T-cell (primary cell): Measurements from ENCODE around the gene LRRC25. TPM values are rescaled to one million over a fixed set of nuclear protein-coding genes. Genes with fewer than 3 reads are reported as not detected.

Experiments
- ATAC-seq, 4 experiments: fragments of 200-7000 bp in 3 of 4; fragments of 150-1000 bp in 1 of 4; cut with Tn5 transposase; replicated peaks in 1 of 4; 1 replicate in 3 of 4; 2 replicates in 1 of 4; pipeline ENCODE4 v1.10.0; 2021; ENCODE audit warnings: moderate library complexity in 3 of 4, mild to moderate bottlenecking in 2 of 4, moderate number of reproducible peaks in 1 of 4
- CTCF ChIA-PET, 2 donors: fragments of 300-600 bp; sonication (Branson Sonifier 250); formaldehyde crosslinking; loops; one replicate each; lab custom pipeline; 2022; ENCODE audit warnings: antibody characterized with exemption in 2 of 2; lab: Charles Lee
- POLR2A ChIA-PET, 2 donors: fragments of 300-600 bp; sonication (Branson Sonifier 250); formaldehyde crosslinking; loops; one replicate each; lab custom pipeline; 2022; ENCODE audit warnings: antibody characterized with exemption in 2 of 2; lab: Charles Lee
- DNase-seq, 35 experiments: peaks; one replicate each; pipeline versions ENCODE4 v3.0.0 to v3.0.0-alpha.2; 2013 to 2023
- H3K27ac ChIP-seq: one replicate; pipeline ENCODE4 v1.5.1; 2013; ENCODE audit warnings: low read length
- H3K27me3 ChIP-seq, 2 experiments: replicated peaks in 1 of 2; 1 replicate in 1 of 2; 2 replicates in 1 of 2; pipeline versions ENCODE4 v1.6.1 to v1.7.0; 2013; ENCODE audit warnings: low read length in 1 of 2, mixed read lengths in 1 of 2; ENCODE audit not compliant: control insufficient read depth in 2 of 2, insufficient read depth in 2 of 2; ENCODE audit errors: extremely low read depth in 1 of 2
- H3K36me3 ChIP-seq, 2 donors: 1 replicate in 1 of 2; 2 replicates in 1 of 2; pipeline versions ENCODE4 v1.6.1 to v1.7.0; 2013; ENCODE audit warnings: low read length in 1 of 2; ENCODE audit not compliant: control insufficient read depth in 2 of 2, insufficient read depth in 1 of 2; ENCODE audit errors: extremely low read depth in 1 of 2
- H3K4me1 ChIP-seq, 2 experiments: 1 replicate in 1 of 2; 2 replicates in 1 of 2; pipeline versions ENCODE4 v1.6.1 to v1.7.0; 2013; ENCODE audit warnings: low read length in 2 of 2, mixed read lengths in 1 of 2; ENCODE audit not compliant: insufficient read depth in 2 of 2, control insufficient read depth in 1 of 2; ENCODE audit errors: extremely low read depth in 1 of 2
- H3K4me3 ChIP-seq, 2 donors: 1 replicate in 1 of 2; 2 replicates in 1 of 2; pipeline versions ENCODE4 v1.5.1 to v1.7.0; 2013; ENCODE audit warnings: mild to moderate bottlenecking in 2 of 2, low read length in 1 of 2, moderate library complexity in 1 of 2; ENCODE audit not compliant: control insufficient read depth in 1 of 2; ENCODE audit errors: extremely low read depth in 1 of 2
- H3K9me3 ChIP-seq: 2 replicates; pipeline ENCODE4 v1.7.0; 2013
- H3K27ac Mint-ChIP-seq, 2 donors: one replicate each; pipeline ENCODE4 v1.8.0; 2020 to 2021; ENCODE audit warnings: mild to moderate bottlenecking in 2 of 2, mixed read lengths in 2 of 2
- H3K27me3 Mint-ChIP-seq, 2 donors: one replicate each; pipeline ENCODE4 v1.8.0; 2021 to 2022; ENCODE audit warnings: mixed read lengths in 2 of 2
- H3K36me3 Mint-ChIP-seq: one replicate; pipeline ENCODE4 v1.8.0; 2021; ENCODE audit warnings: mixed read lengths
- H3K4me1 Mint-ChIP-seq, 3 donors: one replicate each; pipeline ENCODE4 v1.8.0; 2020 to 2022; ENCODE audit warnings: mixed read lengths in 3 of 3, mild to moderate bottlenecking in 1 of 3
- H3K4me3 Mint-ChIP-seq, 3 donors: one replicate each; pipeline ENCODE4 v1.8.0; 2020 to 2022; ENCODE audit warnings: mild to moderate bottlenecking in 3 of 3, mixed read lengths in 3 of 3, moderate library complexity in 3 of 3
- H3K9me3 Mint-ChIP-seq, 3 donors: one replicate each; pipeline ENCODE4 v1.8.0; 2020 to 2022; ENCODE audit warnings: mixed read lengths in 3 of 3
- WGBS: methylation state at CpG from one replicate; pipeline ENCODE4 v1.1.5; 2013; ENCODE audit warnings: missing lambda C conversion rate; ENCODE audit not compliant: insufficient coverage; 5-methylcytosine and 5-hydroxymethylcytosine counted together
- total RNA-seq, 35 experiments: library from RNA in 6 of 35; stranded (reverse) in 6 of 35; fragments of 120-200 nt in 1 of 35; gene quantifications; one replicate each; pipeline versions ENCODE4 v1.2.1 to v1.2.4 and lab custom pipeline; 2013 to 2026

LRRC25 gene
- total RNA-seq, 5 donors from 2014 or later (not counting 1 experiment from before 2014, with no cell fraction given), result 0.16 to 0.33 (median 0.30) TPM; not detected in 2

DNA sequence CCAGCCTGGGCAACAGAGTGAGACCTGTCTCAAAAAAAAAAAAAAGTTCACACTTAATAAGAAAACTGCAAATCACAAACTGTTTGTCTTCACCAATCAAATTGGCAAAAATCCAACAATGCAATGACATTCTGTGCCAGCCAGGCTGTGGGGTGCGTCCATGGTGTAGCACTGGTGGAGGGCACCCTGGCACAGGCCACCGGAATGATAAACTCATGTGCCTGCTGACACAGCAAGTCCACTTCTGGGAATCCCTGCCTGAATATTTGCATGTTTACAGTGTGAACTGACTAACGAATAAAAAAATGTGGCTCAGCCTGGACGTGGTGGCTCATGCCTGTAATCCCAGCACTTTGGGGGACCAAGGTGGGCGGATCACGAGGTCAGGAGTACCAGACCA is 1.6 kb upstream of the LRRC25 start:
- CTCF ChIA-PET, result no interaction called here
- H3K27ac Mint-ChIP-seq, result no peak overlapping the region
- ATAC-seq, result no peak
- WGBS, result 78% methylated on average over 4 of the region's 6 CpGs
- H3K4me3 Mint-ChIP-seq, result no peak overlapping the region
- POLR2A ChIA-PET, result interaction anchor here in 1 of 2 donors (0.5 kb wide), 1 partner anchor 11 kb away, joined by 3 read pairs; no protein-coding TSS in a partner anchor
- peaks cover 3 to 12% (median 12%) of the 10 kb centered on the region in 3 donors for H3K4me1 Mint-ChIP-seq
- Histone ChIP-seq H3K27me3 (peaks cover 0 to 51% of the 10 kb centered on the region in 2 experiments), H3K27ac (no peak overlapping the region), H3K36me3 (no peaks in the 10 kb centered on the region), H3K4me3 (no peak overlapping the region), H3K9me3 (no peaks in the 10 kb centered on the region), H3K4me1 (peaks cover 2 to 12% of the 10 kb centered on the region in 2 experiments)
- no peaks in the 10 kb centered on the region for H3K9me3 Mint-ChIP-seq
- H3K36me3 Mint-ChIP-seq, result no peaks in the 10 kb centered on the region
- DNase-seq, result no peak
- peaks cover 6 to 20% of the 10 kb centered on the region in 2 donors for H3K27me3 Mint-ChIP-seq

GRCh38 chr19:18396471-18397241 is 766 bp downstream of the LRRC25 start:
- DNase-seq, result no peak
- H3K27ac Mint-ChIP-seq, result no peak overlapping the region
- peaks cover 9 to 26% of the 10 kb centered on the region in 2 donors for H3K27me3 Mint-ChIP-seq
- H3K9me3 Mint-ChIP-seq, result no peaks in the 10 kb centered on the region
- peak overlapping the region in 1 of 3 donors; percentile 43 for H3K4me3 Mint-ChIP-seq
- ATAC-seq, result no peak
- 89% methylated on average over 36 of the region's 37 CpGs for WGBS
- no peaks in the 10 kb centered on the region for H3K36me3 Mint-ChIP-seq
- ChIA-PET CTCF (no interaction called here), POLR2A (no interaction called here)
- Histone ChIP-seq H3K36me3 (no peaks in the 10 kb centered on the region), H3K27me3 (peaks cover 0 to 63% of the 10 kb centered on the region in 2 experiments), H3K4me1 (peaks cover 2 to 14% of the 10 kb centered on the region in 2 experiments), H3K27ac (no peak overlapping the region), H3K9me3 (no peaks in the 10 kb centered on the region), H3K4me3 (peak overlapping the region in 1 of 2 donors; percentile 62)
- peaks cover 3 to 10% (median 9%) of the 10 kb centered on the region in 3 donors for H3K4me1 Mint-ChIP-seq

GRCh38 chr19:18393836-18394235 is 3.6 kb downstream of the LRRC25 start:
- Histone ChIP-seq H3K36me3 (no peaks in the 10 kb centered on the region), H3K9me3 (no peaks in the 10 kb centered on the region), H3K4me3 (no peak overlapping the region), H3K27ac (no peak overlapping the region), H3K4me1 (peaks cover 2 to 15% of the 10 kb centered on the region in 2 experiments), H3K27me3 (peaks cover 0 to 71% of the 10 kb centered on the region in 2 experiments)
- no peak overlapping the region for H3K4me3 Mint-ChIP-seq
- POLR2A ChIA-PET, result no interaction called here
- DNase-seq (no peak), ATAC-seq (no peak)
- CTCF ChIA-PET, result no interaction called here
- WGBS, result 81% methylated on average over 7 of the region's 7 CpGs
- no peaks in the 10 kb centered on the region for H3K9me3 Mint-ChIP-seq
- H3K4me1 Mint-ChIP-seq, result peaks cover 3 to 12% (median 9%) of the 10 kb centered on the region in 3 donors
- H3K27me3 Mint-ChIP-seq, result peaks cover 16 to 33% of the 10 kb centered on the region in 2 donors
- no peaks in the 10 kb centered on the region for H3K36me3 Mint-ChIP-seq
- H3K27ac Mint-ChIP-seq, result no peak overlapping the region

DNA sequence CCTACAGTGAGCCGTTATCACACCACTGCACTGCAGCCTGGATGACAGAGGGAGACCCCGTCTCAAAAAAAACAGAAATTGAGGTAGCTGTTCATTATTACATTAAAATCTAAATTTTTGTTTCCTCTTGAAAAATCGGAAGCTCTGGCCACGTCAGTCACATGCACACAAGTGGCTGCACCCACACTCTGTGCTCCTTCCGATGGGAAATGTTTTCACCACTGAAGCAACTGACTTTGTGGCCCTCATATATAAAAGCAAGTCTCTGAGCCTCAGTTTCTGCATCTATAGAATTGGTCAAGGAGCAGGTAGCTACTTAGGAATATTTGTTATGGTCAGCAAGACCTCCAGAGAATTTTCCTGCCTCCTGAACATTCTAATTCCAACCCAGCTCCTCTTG is 4.5 kb downstream of the LRRC25 start:
- no peaks in the 10 kb centered on the region for H3K36me3 ChIP-seq
- H3K4me1 Mint-ChIP-seq, result peaks cover 7 to 17% (median 14%) of the 10 kb centered on the region in 3 donors
- WGBS, result no CpG with 5 or more reads among the region's 5 CpGs
- peaks cover 0 to 73% of the 10 kb centered on the region in 2 experiments for H3K27me3 ChIP-seq
- H3K9me3 ChIP-seq, result no peaks in the 10 kb centered on the region
- H3K27me3 Mint-ChIP-seq, result peaks cover 16 to 29% of the 10 kb centered on the region in 2 donors
- CTCF ChIA-PET, result no interaction called here
- H3K27ac ChIP-seq, result no peak overlapping the region
- POLR2A ChIA-PET, result interaction anchor here in 1 of 2 donors (0.6 kb wide), 1 partner anchor 573 kb away, joined by 4 read pairs; no protein-coding TSS in a partner anchor
- H3K27ac Mint-ChIP-seq, result no peak overlapping the region
- H3K36me3 Mint-ChIP-seq, result no peaks in the 10 kb centered on the region
- no peak for ATAC-seq
- H3K4me1 ChIP-seq, result peaks cover 5 to 23% of the 10 kb centered on the region in 2 experiments
- no peak for DNase-seq
- H3K4me3 Mint-ChIP-seq, result no peak overlapping the region
- no peak overlapping the region for H3K4me3 ChIP-seq
- H3K9me3 Mint-ChIP-seq, result no peaks in the 10 kb centered on the region

DNA sequence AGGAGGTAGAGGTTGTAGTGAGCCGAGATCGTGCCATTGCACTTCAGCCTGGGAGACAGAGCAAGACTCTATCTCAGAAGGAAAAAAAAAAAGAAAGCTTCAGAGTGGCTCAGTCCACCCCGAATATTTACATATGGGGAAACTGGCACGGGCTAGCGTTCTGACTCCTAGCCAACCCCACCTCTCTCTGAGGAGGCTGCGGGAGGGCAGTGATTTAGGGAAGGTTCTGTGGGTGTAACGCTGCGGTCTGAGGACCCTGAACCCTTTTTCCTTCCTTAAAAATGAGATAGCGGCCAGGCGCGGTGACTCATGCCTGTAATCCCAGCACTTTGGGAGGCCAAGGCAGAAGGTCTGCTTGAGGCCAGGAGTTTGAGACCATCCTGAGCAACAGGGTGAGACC is 5.0 kb downstream of the LRRC25 start:
- Mint-ChIP-seq H3K27me3 (peaks cover 13 to 28% of the 10 kb centered on the region in 2 donors), H3K4me1 (peaks cover 8 to 17% (median 13%) of the 10 kb centered on the region in 3 donors), H3K9me3 (no peaks in the 10 kb centered on the region), H3K4me3 (no peak overlapping the region), H3K27ac (no peak overlapping the region), H3K36me3 (no peaks in the 10 kb centered on the region)
- H3K4me1 ChIP-seq, result peaks cover 6 to 21% of the 10 kb centered on the region in 2 experiments
- CTCF ChIA-PET, result interaction anchor here in 1 of 2 donors (0.6 kb wide), 1 partner anchor 161 kb away, joined by 4 read pairs; no protein-coding TSS in a partner anchor
- ATAC-seq (no peak), DNase-seq (peak in 1 of 35 experiments; percentile 38)
- no peaks in the 10 kb centered on the region for H3K36me3 ChIP-seq
- peaks cover 0 to 73% of the 10 kb centered on the region in 2 experiments for H3K27me3 ChIP-seq
- no peak overlapping the region for H3K4me3 ChIP-seq
- no peaks in the 10 kb centered on the region for H3K9me3 ChIP-seq
- no peak overlapping the region for H3K27ac ChIP-seq
- POLR2A ChIA-PET, result interaction anchor here (0.6 to 0.7 kb wide), 2 partner anchors 358 to 574 kb away, joined by 4 read pairs; no protein-coding TSS in a partner anchor
- WGBS, result 37% methylated on average over 5 of the region's 11 CpGs

DNA sequence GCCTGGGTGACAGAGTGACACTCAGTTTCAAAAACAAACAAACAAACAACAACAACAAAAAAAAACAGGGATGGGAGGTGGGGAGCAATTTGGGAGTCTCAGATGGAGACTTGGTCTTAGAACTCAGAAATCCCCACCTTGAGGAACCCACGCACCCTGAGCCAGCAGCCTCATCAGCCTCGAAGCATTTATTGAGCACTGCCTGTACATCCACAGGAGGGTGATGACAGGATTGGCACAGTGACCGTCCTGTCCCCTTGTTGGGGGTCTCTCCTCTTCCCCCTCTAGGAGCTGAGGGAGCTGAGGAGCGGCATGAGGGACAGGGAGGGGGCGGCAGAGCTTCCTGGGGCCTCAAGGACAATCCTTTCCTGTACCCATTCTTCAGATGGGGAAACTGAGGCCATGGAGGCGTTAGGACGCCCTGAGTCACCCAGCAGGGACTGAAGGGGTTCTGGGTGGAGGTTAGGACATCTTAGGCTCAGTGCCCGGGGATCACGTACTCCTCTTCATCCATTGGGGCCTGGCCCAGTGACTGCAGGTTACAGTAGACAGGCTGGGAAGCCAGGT is 5.8 kb downstream of the LRRC25 start:
- Mint-ChIP-seq H3K4me1 (peaks cover 10 to 19% (median 12%) of the 10 kb centered on the region in 3 donors), H3K36me3 (no peaks in the 10 kb centered on the region), H3K9me3 (no peaks in the 10 kb centered on the region), H3K27me3 (peaks cover 14 to 35% of the 10 kb centered on the region in 2 donors), H3K4me3 (no peak overlapping the region), H3K27ac (no peak overlapping the region)
- no peak overlapping the region for H3K4me3 ChIP-seq
- H3K36me3 ChIP-seq, result no peaks in the 10 kb centered on the region
- no peak for DNase-seq
- ATAC-seq, result no peak
- POLR2A ChIA-PET, result interaction anchor here in 1 of 2 donors (0.7 kb wide), 1 partner anchor 357 kb away, joined by 4 read pairs; no protein-coding TSS in a partner anchor
- CTCF ChIA-PET, result interaction anchor here (0.6 to 1.1 kb wide), 3 partner anchors 139 to 253 kb away, joined by 3 to 4 read pairs (median 4); no protein-coding TSS in a partner anchor
- WGBS, result 80% methylated on average over 4 of the region's 9 CpGs
- H3K27ac ChIP-seq, result no peak overlapping the region
- peaks cover 0 to 73% of the 10 kb centered on the region in 2 experiments for H3K27me3 ChIP-seq
- no peaks in the 10 kb centered on the region for H3K9me3 ChIP-seq
- H3K4me1 ChIP-seq, result peaks cover 4 to 16% of the 10 kb centered on the region in 2 experiments
